Measurements from ENCODE around the gene PDXP.

Gene PDXP

GRCh38 chr22:37672206-37672919 is 13.8 kb downstream of the PDXP start:
- no peak for TF ChIP-seq PPARA (CRISPR knock-in tag; IDR thresholded peaks at IDR 0.05; ENCODE audit: borderline replicate concordance)
- no peak for TF ChIP-seq ZFP30 (CRISPR knock-in tag; IDR thresholded peaks at IDR 0.05)
- TF ChIP-seq ZNF565 (CRISPR knock-in tag; conservative IDR thresholded peaks at IDR 0.05; ENCODE audit: low read depth) = no peak
- no peak for ATAC-seq

GRCh38 chr22:37672920-37673455 is 14.5 kb downstream of the PDXP start:
- TF ChIP-seq OSR1 (CRISPR knock-in tag; IDR thresholded peaks at IDR 0.05) = no peak
- no peak for TF ChIP-seq ESRRG (CRISPR knock-in tag; IDR thresholded peaks at IDR 0.05)
- TF ChIP-seq ISL1 (CRISPR knock-in tag; IDR thresholded peaks at IDR 0.05) = no peak
- no peak for TF ChIP-seq RARB (CRISPR knock-in tag; IDR thresholded peaks at IDR 0.05)
- TF ChIP-seq TCF4 (CRISPR knock-in tag; IDR thresholded peaks at IDR 0.05; ENCODE audit: borderline replicate concordance) = no peak
- TF ChIP-seq TOX (CRISPR knock-in tag; IDR thresholded peaks at IDR 0.05; ENCODE audit: borderline replicate concordance) = no peak
- no peak for TF ChIP-seq BACH2 (CRISPR knock-in tag; IDR thresholded peaks at IDR 0.05; ENCODE audit: borderline replicate concordance)
- TF ChIP-seq ZC3H10 (CRISPR knock-in tag; IDR thresholded peaks at IDR 0.05) = no peak
- no peak for TF ChIP-seq PPARA (CRISPR knock-in tag; IDR thresholded peaks at IDR 0.05; ENCODE audit: borderline replicate concordance)
- TF ChIP-seq PATZ1 (CRISPR knock-in tag; IDR thresholded peaks at IDR 0.05; ENCODE audit: borderline replicate concordance) = no peak
- no peak for TF ChIP-seq GLIS3 (CRISPR knock-in tag; IDR thresholded peaks at IDR 0.05)
- no peak for TF ChIP-seq CSRNP3 (CRISPR knock-in tag; IDR thresholded peaks at IDR 0.05)
- no peak for TF ChIP-seq ZFP30 (CRISPR knock-in tag; IDR thresholded peaks at IDR 0.05)
- TF ChIP-seq ZNF565 (CRISPR knock-in tag; conservative IDR thresholded peaks at IDR 0.05; ENCODE audit: low read depth) = no peak
- TF ChIP-seq ZNF70 (CRISPR knock-in tag; IDR thresholded peaks at IDR 0.05) = no peak
- no peak for TF ChIP-seq CSDC2 (CRISPR knock-in tag; IDR thresholded peaks at IDR 0.05)
- no peak for TF ChIP-seq CREB5 (CRISPR knock-in tag; IDR thresholded peaks at IDR 0.05; ENCODE audit: low read depth)
- no peak for TF ChIP-seq ARNTL (CRISPR knock-in tag; IDR thresholded peaks at IDR 0.05; ENCODE audit: borderline replicate concordance, low read depth)
- TF ChIP-seq TSHZ2 (CRISPR knock-in tag; IDR thresholded peaks at IDR 0.05) = no peak
- no peak for TF ChIP-seq POU6F1 (CRISPR knock-in tag; IDR thresholded peaks at IDR 0.05; ENCODE audit: borderline replicate concordance, low read depth)
- ATAC-seq = no peak

GRCh38 chr22:37674248-37674647 is 15.7 kb downstream of the PDXP start:
- ATAC-seq = no peak
- TF ChIP-seq TSHZ2 (CRISPR knock-in tag; IDR thresholded peaks at IDR 0.05) (no peak), PATZ1 (CRISPR knock-in tag; IDR thresholded peaks at IDR 0.05; ENCODE audit: borderline replicate concordance) (no peak), ZFP30 (CRISPR knock-in tag; IDR thresholded peaks at IDR 0.05) (no peak), OSR1 (CRISPR knock-in tag; IDR thresholded peaks at IDR 0.05) (no peak), TOX (CRISPR knock-in tag; IDR thresholded peaks at IDR 0.05; ENCODE audit: borderline replicate concordance) (no peak), ZNF565 (CRISPR knock-in tag; conservative IDR thresholded peaks at IDR 0.05; ENCODE audit: low read depth) (no peak), POU6F1 (CRISPR knock-in tag; IDR thresholded peaks at IDR 0.05; ENCODE audit: borderline replicate concordance, low read depth) (no peak)
